GM23248 (cell line): ENCODE measurements around the gene NIN. TPM values are rescaled to one million over a fixed set of nuclear protein-coding genes. Genes with fewer than 3 reads are reported as not detected.

ENCODE experiments used
- DNase-seq: peaks from one replicate; pipeline ENCODE4 v3.0.0-alpha.2; 2015
- H2AFZ ChIP-seq: fragments of 200-600 bp; sonication (generic); 2 replicates; pipeline ENCODE4 v1.6.1; 2016; ENCODE audit warnings: antibody characterized with exemption
- H3F3A ChIP-seq: fragments of 200-600 bp; sonication (generic); 2 replicates; pipeline ENCODE4 v1.6.1; 2016; ENCODE audit warnings: mild to moderate bottlenecking, antibody characterized with exemption, mixed run types; ENCODE audit not compliant: insufficient read depth
- H3K27ac ChIP-seq: fragments of 200-600 bp; sonication (generic); 2 replicates; pipeline ENCODE4 v1.5.1; 2016; ENCODE audit warnings: mild to moderate bottlenecking
- H3K27me3 ChIP-seq: fragments of 200-600 bp; sonication (generic); replicated peaks from 2 replicates; pipeline ENCODE4 v1.6.1; 2016; ENCODE audit warnings: mild to moderate bottlenecking; ENCODE audit not compliant: insufficient read depth
- H3K36me3 ChIP-seq: fragments of 200-600 bp; sonication (generic); 2 replicates; pipeline ENCODE4 v1.6.1; 2016; ENCODE audit warnings: low read depth, mild to moderate bottlenecking
- H3K4me1 ChIP-seq: fragments of 200-600 bp; sonication (generic); 2 replicates; pipeline ENCODE4 v1.6.1; 2016; ENCODE audit warnings: mild to moderate bottlenecking; ENCODE audit not compliant: insufficient read depth
- H3K4me2 ChIP-seq: fragments of 200-600 bp; sonication (generic); one replicate; pipeline ENCODE4 v1.6.1; 2016; ENCODE audit warnings: mild to moderate bottlenecking; ENCODE audit not compliant: unreplicated experiment
- H3K4me3 ChIP-seq: fragments of 200-600 bp; sonication (generic); 2 replicates; pipeline ENCODE4 v1.5.1; 2016; ENCODE audit warnings: mild to moderate bottlenecking
- H3K79me2 ChIP-seq: fragments of 200-600 bp; sonication (generic); 2 replicates; pipeline ENCODE4 v1.6.1; 2016; ENCODE audit warnings: mild to moderate bottlenecking; ENCODE audit not compliant: insufficient read depth
- H3K9ac ChIP-seq: fragments of 200-600 bp; sonication (generic); 2 replicates; pipeline ENCODE4 v1.6.1; 2016; ENCODE audit warnings: mild to moderate bottlenecking
- H3K9me2 ChIP-seq: fragments of 200-600 bp; sonication (generic); 2 replicates; pipeline ENCODE4 v1.6.1; 2016; ENCODE audit warnings: mixed run types, mild to moderate bottlenecking, moderate library complexity; ENCODE audit not compliant: insufficient read depth
- H3K9me3 ChIP-seq: fragments of 200-600 bp; sonication (generic); one replicate; pipeline ENCODE4 v1.6.1; 2017; ENCODE audit warnings: low read depth
- H4K20me1 ChIP-seq: fragments of 200-600 bp; sonication (generic); 2 replicates; pipeline ENCODE4 v1.6.0; 2016; ENCODE audit not compliant: insufficient read depth
- EZH2 ChIP-seq: fragments of 200-600 bp; sonication (generic); IDR thresholded peaks from 2 replicates; pipeline ENCODE4 v1.6.1; 2018; ENCODE audit warnings: antibody characterized with exemption, mild to moderate bottlenecking; ENCODE audit not compliant: insufficient read depth, poor library complexity, severe bottlenecking
- EZH2phosphoT487 ChIP-seq: fragments of 200-600 bp; sonication (generic); IDR thresholded peaks from 2 replicates; pipeline ENCODE4 v1.6.1; 2018; ENCODE audit warnings: antibody characterized with exemption, moderate library complexity, mild to moderate bottlenecking, low read depth; ENCODE audit not compliant: insufficient read depth
- WGBS, 2 experiments: methylation state at CpG; one replicate each; pipeline ENCODE4 v1.1.6; 2015 to 2017; ENCODE audit warnings: low lambda C conversion rate in 2 of 2, low coverage in 1 of 2; ENCODE audit errors: missing lambda C conversion rate in 2 of 2; 5-methylcytosine and 5-hydroxymethylcytosine counted together
- in situ Hi-C: fragments of 300-500 bp; cut with MboI; formaldehyde crosslinking; loops from 2 replicates; pipeline ENCODE4 v1.15.0; 2020
- polyA plus RNA-seq: library from polyadenylated mRNA; unstranded; fragments of >200 nt; fragmentation: Nextera tagmentation; extraction: Ambion mirVana; gene quantifications from 2 replicates; pipeline ENCODE4 v1.2.1, GENCODE V29; 2016
- total RNA-seq: library from RNA; depleted of rRNA; stranded (reverse); fragments of >200 nt; shearing (Covaris generic); gene quantifications from 2 replicates; pipeline ENCODE4 v1.2.3, GENCODE V29; 2014

Gene NIN
- total and polyA plus RNA-seq, 2 experiments from 2014 or later: 17.0 to 33.3 TPM

- WGBS, 2 experiments: 78 to 92% methylated on average over 2 of the region's 2 CpGs
Measured at GRCh38 chr14:50844391-50844790, 13.4 kb upstream of the NIN start.

GRCh38 chr14:50839691-50840090, 8.7 kb upstream of the NIN start:
- H4K20me1 ChIP-seq: no peaks in the 10 kb centered on the region
- H3K27me3 ChIP-seq: no peaks in the 10 kb centered on the region
- H3K9me2 ChIP-seq: no peaks in the 10 kb centered on the region
- WGBS, 2 experiments: 32 to 34% methylated on average over 5 of the region's 5 CpGs
- in situ Hi-C loops: no loop called here
- no peaks in the 10 kb centered on the region for H3K79me2 ChIP-seq
- no peaks in the 10 kb centered on the region for H3K36me3 ChIP-seq
- no peak overlapping the region for H2AFZ ChIP-seq
- no peak for TF ChIP-seq EZH2phosphoT487
- no peak for TF ChIP-seq EZH2
- H3K4me3 ChIP-seq: no peak overlapping the region
- no peak overlapping the region for H3K27ac ChIP-seq
- no peaks in the 10 kb centered on the region for H3K4me1 ChIP-seq
- H3K9ac ChIP-seq: no peak overlapping the region
- DNase-seq: no peak
- no peaks in the 10 kb centered on the region for H3K9me3 ChIP-seq
- H3K4me2 ChIP-seq: no peak overlapping the region
- no peaks in the 10 kb centered on the region for H3F3A ChIP-seq

More at GRCh38 chr14:50844391-50844790, 13.4 kb upstream of the NIN start:
- Histone ChIP-seq H3K9ac (no peak overlapping the region), H3K4me2 (no peak overlapping the region), H3K9me3 (no peaks in the 10 kb centered on the region), H3K79me2 (no peaks in the 10 kb centered on the region), H3K9me2 (no peaks in the 10 kb centered on the region), H3K4me1 (peaks cover 35% of the 10 kb centered on the region), H3K27ac (no peak overlapping the region), H4K20me1 (no peaks in the 10 kb centered on the region), H3K36me3 (no peaks in the 10 kb centered on the region), H3F3A (peaks cover 41% of the 10 kb centered on the region), H2AFZ (no peak overlapping the region), H3K4me3 (no peak overlapping the region), H3K27me3 (no peaks in the 10 kb centered on the region)
- in situ Hi-C loops: no loop called here
- TF ChIP-seq EZH2phosphoT487: no peak
- no peak for TF ChIP-seq EZH2
- no peak for DNase-seq

GRCh38 chr14:50839048-50839447, 8.1 kb upstream of the NIN start:
- Histone ChIP-seq H3K4me1 (no peaks in the 10 kb centered on the region), H3K4me2 (no peak overlapping the region), H3K36me3 (no peaks in the 10 kb centered on the region), H3K4me3 (no peak overlapping the region), H3K9me2 (no peaks in the 10 kb centered on the region), H3K79me2 (no peaks in the 10 kb centered on the region), H2AFZ (no peak overlapping the region), H4K20me1 (no peaks in the 10 kb centered on the region), H3K9me3 (no peaks in the 10 kb centered on the region), H3K27ac (no peak overlapping the region), H3F3A (no peaks in the 10 kb centered on the region), H3K27me3 (no peaks in the 10 kb centered on the region), H3K9ac (no peak overlapping the region)
- WGBS, 2 experiments: 8 to 27% methylated on average over 1 of the region's 1 CpG
- TF ChIP-seq EZH2phosphoT487 (no peak), EZH2 (no peak)
- peak; percentile 43 for DNase-seq
- in situ Hi-C loops: no loop called here

- no peak overlapping the region for H3K4me3 ChIP-seq
- in situ Hi-C loops: no loop called here
- H3K79me2 ChIP-seq: no peaks in the 10 kb centered on the region
- no peaks in the 10 kb centered on the region for H3K36me3 ChIP-seq
- H3K27me3 ChIP-seq: no peaks in the 10 kb centered on the region
- 88 to 93% methylated on average over 2 of the region's 2 CpGs for WGBS, 2 experiments
- H3F3A ChIP-seq: no peaks in the 10 kb centered on the region
- H3K4me2 ChIP-seq: no peak overlapping the region
- H3K9ac ChIP-seq: no peak overlapping the region
- no peak for DNase-seq
- no peaks in the 10 kb centered on the region for H3K9me3 ChIP-seq
- no peak for TF ChIP-seq EZH2
- H3K9me2 ChIP-seq: no peaks in the 10 kb centered on the region
- no peak overlapping the region for H2AFZ ChIP-seq
- H3K27ac ChIP-seq: no peak overlapping the region
- H3K4me1 ChIP-seq: no peaks in the 10 kb centered on the region
- H4K20me1 ChIP-seq: no peaks in the 10 kb centered on the region
Measured at GRCh38 chr14:50837850-50838470, 7.0 kb upstream of the NIN start.

- Histone ChIP-seq H3K9me2 (no peaks in the 10 kb centered on the region), H3K4me2 (no peak overlapping the region), H3K9me3 (no peaks in the 10 kb centered on the region), H3K4me1 (no peaks in the 10 kb centered on the region), H2AFZ (no peak overlapping the region), H3K9ac (no peak overlapping the region), H3K79me2 (no peaks in the 10 kb centered on the region), H3K36me3 (no peaks in the 10 kb centered on the region), H4K20me1 (no peaks in the 10 kb centered on the region), H3K27me3 (no peaks in the 10 kb centered on the region), H3F3A (peaks cover under 1% of the 10 kb centered on the region; the same call in 1 of the 2 replicates), H3K4me3 (no peak overlapping the region), H3K27ac (no peak overlapping the region)
- DNase-seq: no peak
- in situ Hi-C loops: no loop called here
- WGBS, 2 experiments: 72 to 76% methylated on average over 10 of the region's 10 CpGs
- no peak for TF ChIP-seq EZH2phosphoT487
- TF ChIP-seq EZH2: no peak
Measured at GRCh38 chr14:50837271-50837670, 6.3 kb upstream of the NIN start.
